ENCODE measurements around the gene RBM20.

RBM20 gene

DNA sequence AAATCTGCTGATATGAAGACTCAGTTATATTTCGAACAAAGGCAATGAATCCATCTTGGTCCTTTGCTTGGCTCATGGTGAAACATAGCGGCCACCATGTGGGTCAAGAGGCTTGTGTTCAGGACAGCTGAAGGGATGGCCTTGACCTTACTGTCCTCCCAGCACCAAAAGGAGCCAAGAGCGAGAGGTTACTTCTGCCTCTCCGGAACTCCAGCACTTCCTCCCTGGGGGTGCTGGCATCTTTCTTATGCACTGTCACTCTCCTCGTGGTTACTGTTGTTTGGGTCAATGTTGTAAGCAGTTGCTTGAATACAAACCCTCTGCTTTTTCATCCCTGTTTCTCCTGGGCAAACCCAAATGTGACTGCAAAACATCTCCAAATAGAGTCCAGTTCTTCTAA lies 100.6 kb downstream of the RBM20 start:
- TF ChIP-seq, protein P1, sequence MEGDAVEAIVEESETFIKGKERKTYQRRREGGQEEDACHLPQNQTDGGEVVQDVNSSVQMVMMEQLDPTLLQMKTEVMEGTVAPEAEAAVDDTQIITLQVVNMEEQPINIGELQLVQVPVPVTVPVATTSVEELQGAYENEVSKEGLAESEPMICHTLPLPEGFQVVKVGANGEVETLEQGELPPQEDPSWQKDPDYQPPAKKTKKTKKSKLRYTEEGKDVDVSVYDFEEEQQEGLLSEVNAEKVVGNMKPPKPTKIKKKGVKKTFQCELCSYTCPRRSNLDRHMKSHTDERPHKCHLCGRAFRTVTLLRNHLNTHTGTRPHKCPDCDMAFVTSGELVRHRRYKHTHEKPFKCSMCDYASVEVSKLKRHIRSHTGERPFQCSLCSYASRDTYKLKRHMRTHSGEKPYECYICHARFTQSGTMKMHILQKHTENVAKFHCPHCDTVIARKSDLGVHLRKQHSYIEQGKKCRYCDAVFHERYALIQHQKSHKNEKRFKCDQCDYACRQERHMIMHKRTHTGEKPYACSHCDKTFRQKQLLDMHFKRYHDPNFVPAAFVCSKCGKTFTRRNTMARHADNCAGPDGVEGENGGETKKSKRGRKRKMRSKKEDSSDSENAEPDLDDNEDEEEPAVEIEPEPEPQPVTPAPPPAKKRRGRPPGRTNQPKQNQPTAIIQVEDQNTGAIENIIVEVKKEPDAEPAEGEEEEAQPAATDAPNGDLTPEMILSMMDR (IDR thresholded peaks at IDR 0.05; ENCODE audit: low read depth, low read length, missing control alignments), result no peak

GRCh38 chr10:110746254-110746826 lies 102.2 kb downstream of the RBM20 start:
- DNase-seq (ENCODE audit: low read depth), result no peak
- no peak overlapping the region for H3K4me3 ChIP-seq (ENCODE audit: low read depth, low read length)
- TF ChIP-seq, protein P1 (IDR thresholded peaks at IDR 0.05; ENCODE audit: low read depth, low read length, missing control alignments), result peak; percentile 70

More for the DNA sequence above, 100.6 kb downstream of the RBM20 start:
- no peak overlapping the region for H3K4me3 ChIP-seq (ENCODE audit: low read depth, low read length)
- DNase-seq (ENCODE audit: low read depth), result no peak

GRCh38 chr10:110746969-110747608 lies 103.0 kb downstream of the RBM20 start:
- TF ChIP-seq, protein P1 (IDR thresholded peaks at IDR 0.05; ENCODE audit: low read depth, low read length, missing control alignments), result no peak
- H3K4me3 ChIP-seq (ENCODE audit: low read depth, low read length), result no peak overlapping the region; the same call in 1 of the 2 replicates
- no peak for DNase-seq (ENCODE audit: low read depth)

DNA sequence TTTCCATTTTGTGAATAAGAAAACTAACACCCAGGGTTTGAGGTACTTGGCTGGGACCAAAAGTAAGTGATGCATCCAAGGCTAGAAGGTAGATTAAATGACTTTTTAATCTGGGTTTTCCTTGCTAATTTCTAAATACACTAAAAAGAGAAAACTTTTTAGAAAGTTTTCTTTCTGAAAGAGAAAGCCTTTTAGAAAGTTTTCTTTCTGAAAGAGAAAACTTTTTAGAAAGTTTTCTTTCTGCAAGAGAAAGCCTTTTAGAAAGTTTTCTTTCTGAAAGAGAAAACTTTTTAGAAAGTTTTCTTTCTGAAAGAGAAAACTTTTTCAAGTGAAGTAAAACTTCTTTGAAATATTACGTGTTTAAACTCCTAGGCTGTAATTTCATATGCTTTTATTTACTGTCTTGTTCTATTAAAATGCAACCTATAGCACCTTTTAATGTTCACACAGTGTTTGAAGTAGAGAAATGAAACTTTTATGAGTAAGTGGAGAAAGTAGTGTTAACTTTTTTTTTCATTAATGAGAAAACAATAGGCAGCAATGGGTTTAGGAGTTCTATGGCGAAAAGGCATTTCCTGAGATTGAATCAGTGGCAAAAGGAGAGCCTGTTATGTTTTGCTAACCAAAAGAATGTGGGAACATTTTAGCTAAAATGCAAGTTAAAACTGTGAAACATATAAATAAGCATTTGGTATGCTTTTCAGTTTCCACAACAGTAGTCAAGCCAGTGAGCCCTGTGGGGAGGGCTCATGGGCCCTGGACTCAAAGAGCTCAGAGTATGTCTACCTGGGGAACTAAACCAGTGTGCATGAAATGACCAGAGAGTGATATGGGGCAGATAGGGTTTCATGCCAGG lies 103.7 kb downstream of the RBM20 start:
- TF ChIP-seq, protein P1 (IDR thresholded peaks at IDR 0.05; ENCODE audit: low read depth, low read length, missing control alignments), result no peak
- DNase-seq (ENCODE audit: low read depth), result no peak
- H3K4me3 ChIP-seq (ENCODE audit: low read depth, low read length), result no peak overlapping the region; the same call in 1 of the 2 replicates

DNA sequence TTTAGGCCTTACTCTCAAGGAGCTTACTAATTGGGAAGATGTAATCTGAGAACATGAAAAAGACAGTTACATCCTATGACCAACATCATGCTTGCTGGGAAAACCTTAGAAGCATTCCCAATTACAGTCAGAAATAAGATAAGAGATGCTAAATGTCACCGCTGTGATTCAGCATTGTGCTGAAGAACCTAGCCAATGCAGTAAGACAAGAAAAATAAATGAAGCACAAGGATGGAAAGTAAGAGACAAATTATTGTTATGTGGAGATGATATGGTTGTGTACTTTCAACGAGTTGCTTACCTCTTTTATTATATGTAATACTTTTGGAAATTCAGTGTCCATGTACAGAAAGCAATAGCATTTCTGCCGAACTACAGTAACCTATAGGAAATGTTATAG lies 104.8 kb downstream of the RBM20 start:
- TF ChIP-seq, protein P1 (IDR thresholded peaks at IDR 0.05; ENCODE audit: low read depth, low read length, missing control alignments), result no peak
- DNase-seq (ENCODE audit: low read depth), result no peak
- H3K4me3 ChIP-seq (ENCODE audit: low read depth, low read length), result no peak overlapping the region

GRCh38 chr10:110750931-110751330 lies 106.8 kb downstream of the RBM20 start:
- DNase-seq (ENCODE audit: low read depth), result no peak
- TF ChIP-seq, protein P1 (IDR thresholded peaks at IDR 0.05; ENCODE audit: low read depth, low read length, missing control alignments), result no peak
- no peak overlapping the region for H3K4me3 ChIP-seq (ENCODE audit: low read depth, low read length)

Measured in GM12864 (cell line).